ENCODE data around the gene RBPJL. TPM values are rescaled to one million over a fixed set of nuclear protein-coding genes. Genes with fewer than 3 reads are reported as not detected.

The RBPJL gene
- total RNA-seq, 1 experiment from 2014 or later = not detected

GRCh38 chr20:45340951-45341350 is 34.3 kb downstream of the RBPJL start:
- intact Hi-C loops (cut with micrococcal nuclease; ENCODE audit: unreplicated experiment) = no loop called here
- Mint-ChIP-seq H3K4me3 (ENCODE audit: low read depth, unreplicated experiment) (peak overlapping the region; percentile 95), H3K9me3 (ENCODE audit: low read depth, unreplicated experiment) (no peaks in the 10 kb centered on the region), H3K4me1 (ENCODE audit: low read depth, unreplicated experiment) (peaks cover 93% of the 10 kb centered on the region), H3K27ac (ENCODE audit: unreplicated experiment) (peak overlapping the region; percentile 99), H3K27me3 (ENCODE audit: unreplicated experiment) (no peaks in the 10 kb centered on the region), H3K36me3 (ENCODE audit: insufficient read depth, unreplicated experiment) (peaks cover 96% of the 10 kb centered on the region)
- no peak for DNase-seq
- CTCF ChIA-PET = interaction anchor here (2.2 to 6.0 kb wide), 3 partner anchors 15 to 20 kb away, joined by 5 to 57 read pairs (median 19); partner anchors contain the start of gene SYS1
- TF ChIP-seq CTCF (IDR thresholded peaks at IDR 0.05; ENCODE audit: unreplicated experiment) = no peak
- BruUV-seq (replicated peaks) = no TSS peak

GRCh38 chr20:45341579-45341938 is 34.9 kb downstream of the RBPJL start:
- H3K4me3 Mint-ChIP-seq (ENCODE audit: low read depth, unreplicated experiment) = peak overlapping the region; percentile 95
- CTCF ChIA-PET = interaction anchor here (0.7 to 6.0 kb wide), 5 partner anchors 14 to 95 kb away, joined by 4 to 57 read pairs (median 5); partner anchors contain the start of gene SYS1
- TF ChIP-seq CTCF (IDR thresholded peaks at IDR 0.05; ENCODE audit: unreplicated experiment) = no peak
- no peak for DNase-seq
- no TSS peak for BruUV-seq (replicated peaks)
- H3K36me3 Mint-ChIP-seq (ENCODE audit: insufficient read depth, unreplicated experiment) = peaks cover 98% of the 10 kb centered on the region
- H3K27ac Mint-ChIP-seq (ENCODE audit: unreplicated experiment) = peak overlapping the region; percentile 99
- no peaks in the 10 kb centered on the region for H3K27me3 Mint-ChIP-seq (ENCODE audit: unreplicated experiment)
- H3K4me1 Mint-ChIP-seq (ENCODE audit: low read depth, unreplicated experiment) = peaks cover 93% of the 10 kb centered on the region
- intact Hi-C loops (cut with micrococcal nuclease; ENCODE audit: unreplicated experiment) = no loop called here
- no peaks in the 10 kb centered on the region for H3K9me3 Mint-ChIP-seq (ENCODE audit: low read depth, unreplicated experiment)

GRCh38 chr20:45341939-45342854 is 35.6 kb downstream of the RBPJL start:
- no peaks in the 10 kb centered on the region for H3K27me3 Mint-ChIP-seq (ENCODE audit: unreplicated experiment)

More at GRCh38 chr20:45341939-45342854, 35.6 kb downstream of the RBPJL start:
- Mint-ChIP-seq H3K4me3 (ENCODE audit: low read depth, unreplicated experiment) (peak overlapping the region; percentile 95), H3K27ac (ENCODE audit: unreplicated experiment) (peak overlapping the region; percentile 99), H3K9me3 (ENCODE audit: low read depth, unreplicated experiment) (no peaks in the 10 kb centered on the region), H3K36me3 (ENCODE audit: insufficient read depth, unreplicated experiment) (peaks cover 98% of the 10 kb centered on the region), H3K4me1 (ENCODE audit: low read depth, unreplicated experiment) (peaks cover 90% of the 10 kb centered on the region)
- no TSS peak for BruUV-seq (replicated peaks)
- DNase-seq = peak; percentile 80
- TF ChIP-seq CTCF (IDR thresholded peaks at IDR 0.05; ENCODE audit: unreplicated experiment) = no peak
- intact Hi-C loops (cut with micrococcal nuclease; ENCODE audit: unreplicated experiment) = no loop called here
- CTCF ChIA-PET = interaction anchor here (0.5 to 6.0 kb wide), 10 partner anchors 11 to 988 kb away, joined by 3 to 57 read pairs (median 5); partner anchors contain the start of gene SYS1
